GM19099 (cell line): ENCODE results near the gene MELK.

Experiments
- POLR2A ChIP-seq: IDR thresholded peaks from 3 replicates; pipeline ENCODE4 v1.6.1; 2011; ENCODE audit warnings: low read depth; ENCODE audit not compliant: insufficient read length; ENCODE audit errors: extremely low read depth

MELK gene

GRCh38 chr9:36691671-36692070 lies 119.0 kb downstream of the MELK start:
- TF ChIP-seq POLR2A: no peak

DNA sequence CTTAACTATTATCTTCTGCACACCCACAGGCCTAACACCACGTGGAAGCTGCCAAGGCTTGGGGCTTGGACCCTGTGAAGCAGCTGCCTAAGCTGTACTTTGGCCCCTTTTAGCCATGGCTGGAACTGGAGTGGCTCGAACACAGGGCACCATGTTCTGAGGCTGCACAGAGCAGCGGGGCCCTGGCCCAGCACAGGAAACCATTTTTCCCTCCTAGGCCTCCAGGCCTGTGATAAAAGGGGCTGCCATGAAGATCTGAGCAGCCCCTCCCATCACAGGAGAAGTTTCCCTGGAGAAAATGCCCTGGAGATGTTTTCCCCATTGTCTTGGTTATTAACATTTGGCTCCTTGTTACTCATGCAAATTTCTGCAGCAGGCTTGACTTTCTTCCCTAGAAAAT lies 126.3 kb downstream of the MELK start:
- TF ChIP-seq POLR2A: no peak

DNA sequence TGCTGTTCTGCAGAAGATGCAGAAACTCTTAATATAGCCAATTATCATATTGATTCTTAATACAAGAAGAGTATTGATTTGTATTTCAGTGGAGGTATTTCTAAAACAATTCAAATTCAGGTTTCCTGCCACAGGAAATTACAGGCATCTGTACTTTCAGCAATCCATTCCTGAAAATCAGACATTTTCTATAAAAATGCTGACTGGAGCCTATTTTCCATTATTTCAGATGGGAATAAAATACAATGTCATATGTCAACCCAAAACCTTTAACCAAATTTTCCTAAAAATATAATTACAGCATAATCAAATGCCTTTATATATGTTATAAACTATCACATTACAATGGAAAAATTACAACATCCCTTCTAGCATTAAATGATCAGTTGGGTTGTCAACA lies 131.5 kb downstream of the MELK start:
- no peak for TF ChIP-seq POLR2A

GRCh38 chr9:36713515-36714490 lies 141.1 kb downstream of the MELK start:
- no peak for TF ChIP-seq POLR2A

GRCh38 chr9:36716496-36716895 lies 143.8 kb downstream of the MELK start:
- no peak for TF ChIP-seq POLR2A

DNA sequence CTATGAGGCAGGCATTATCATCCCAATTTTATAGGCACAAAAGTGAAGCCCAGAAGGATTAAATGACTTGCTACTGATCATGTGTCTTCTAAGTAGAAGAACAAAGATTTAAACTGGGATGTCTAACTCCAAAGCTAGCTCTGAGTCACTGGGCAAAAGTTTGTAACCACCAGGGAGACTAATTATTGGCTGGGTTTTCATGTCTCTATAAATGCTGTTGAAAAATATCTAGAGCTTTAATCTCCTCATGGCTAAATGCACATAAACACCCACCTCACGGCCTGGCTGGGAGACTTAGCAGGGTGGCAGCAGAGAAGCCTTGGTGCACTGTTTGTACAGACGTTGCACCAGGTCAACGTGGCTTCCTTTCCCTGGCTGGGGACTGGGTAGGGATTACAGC lies 144.6 kb downstream of the MELK start:
- no peak for TF ChIP-seq POLR2A

- TF ChIP-seq POLR2A: no peak
These were observed 145.9 kb downstream of the MELK start for GRCh38 chr9:36718612-36719011.

GRCh38 chr9:36720043-36720442 lies 147.3 kb downstream of the MELK start:
- TF ChIP-seq POLR2A: no peak

- no peak for TF ChIP-seq POLR2A
These were observed 149.3 kb downstream of the MELK start for GRCh38 chr9:36721846-36722588.

GRCh38 chr9:36725777-36726356 lies 153.2 kb downstream of the MELK start:
- TF ChIP-seq POLR2A: no peak
